KMS-11 (cell line): ENCODE results near the gene EPS8L1.

Experiments used
- H2AFZ ChIP-seq: fragments of 200-600 bp; sonication (generic); 2 replicates; pipeline ENCODE4 v1.6.1; 2016; ENCODE audit warnings: antibody characterized with exemption, mixed run types, low read depth
- H3K27ac ChIP-seq: fragments of 200-600 bp; sonication (generic); 2 replicates; pipeline ENCODE4 v1.6.1; 2016; ENCODE audit warnings: mild to moderate bottlenecking, mixed run types
- H3K27me3 ChIP-seq: fragments of 200-600 bp; sonication (generic); 2 replicates; pipeline ENCODE4 v1.6.1; 2017; ENCODE audit warnings: mild to moderate bottlenecking, low read depth, mixed run types, moderate library complexity; ENCODE audit not compliant: insufficient read depth
- H3K36me3 ChIP-seq: fragments of 200-600 bp; sonication (generic); 2 replicates; pipeline ENCODE4 v1.6.1; 2017; ENCODE audit warnings: mild to moderate bottlenecking, mixed run types; ENCODE audit not compliant: insufficient read depth
- H3K4me1 ChIP-seq: fragments of 200-600 bp; sonication (generic); 2 replicates; pipeline ENCODE4 v1.6.1; 2016; ENCODE audit warnings: mild to moderate bottlenecking, low read depth, mixed run types; ENCODE audit not compliant: poor library complexity, severe bottlenecking
- H3K4me2 ChIP-seq: fragments of 200-600 bp; sonication (generic); 2 replicates; pipeline ENCODE4 v1.7.0; 2016; ENCODE audit warnings: mild to moderate bottlenecking, mixed run types
- H3K4me3 ChIP-seq: fragments of 200-600 bp; sonication (generic); IDR thresholded peaks from 2 replicates; pipeline ENCODE4 v1.6.1; 2017; ENCODE audit warnings: low read depth, low read length, mixed read lengths; ENCODE audit not compliant: insufficient read depth
- H3K79me2 ChIP-seq: fragments of 200-600 bp; sonication (generic); 2 replicates; pipeline ENCODE4 v1.6.1; 2016; ENCODE audit warnings: low read depth, mixed run types; ENCODE audit not compliant: insufficient read depth
- H3K9ac ChIP-seq: fragments of 200-600 bp; sonication (generic); 2 replicates; pipeline ENCODE4 v1.6.1; 2016; ENCODE audit warnings: mild to moderate bottlenecking, mixed run types
- H4K20me1 ChIP-seq: fragments of 200-600 bp; sonication (generic); 2 replicates; pipeline ENCODE4 v1.6.1; 2016; ENCODE audit warnings: mild to moderate bottlenecking, mixed run types; ENCODE audit not compliant: insufficient read depth
- CTCF ChIP-seq: fragments of 200-600 bp; sonication (generic); conservative IDR thresholded peaks from 2 replicates; pipeline ENCODE4 v1.6.1; 2017; ENCODE audit warnings: low read depth, mild to moderate bottlenecking, antibody characterized with exemption, low read length, moderate library complexity, mixed read lengths

The EPS8L1 gene

GRCh38 chr19:55119053-55119452 lies 43.4 kb downstream of the EPS8L1 start:
- Histone ChIP-seq H2AFZ (no peak overlapping the region), H3K4me3 (no peak overlapping the region), H3K27ac (no peak overlapping the region), H3K4me1 (peaks cover 10% of the 10 kb centered on the region), H3K4me2 (no peak overlapping the region), H3K27me3 (peaks cover 39% of the 10 kb centered on the region), H3K9ac (no peak overlapping the region), H3K79me2 (peaks cover 30% of the 10 kb centered on the region), H4K20me1 (no peaks in the 10 kb centered on the region), H3K36me3 (no peaks in the 10 kb centered on the region)
- no peak for TF ChIP-seq CTCF

GRCh38 chr19:55131421-55131820 lies 55.8 kb downstream of the EPS8L1 start:
- no peaks in the 10 kb centered on the region for H3K4me1 ChIP-seq
- H3K27me3 ChIP-seq: peaks cover 93% of the 10 kb centered on the region
- no peaks in the 10 kb centered on the region for H3K79me2 ChIP-seq
- H2AFZ ChIP-seq: no peak overlapping the region
- no peak overlapping the region for H3K9ac ChIP-seq
- no peak overlapping the region for H3K4me3 ChIP-seq
- no peak overlapping the region for H3K4me2 ChIP-seq
- H3K27ac ChIP-seq: no peak overlapping the region
- no peaks in the 10 kb centered on the region for H4K20me1 ChIP-seq
- no peak for TF ChIP-seq CTCF
- no peaks in the 10 kb centered on the region for H3K36me3 ChIP-seq

- Histone ChIP-seq H3K4me1 (no peaks in the 10 kb centered on the region), H3K4me2 (no peak overlapping the region), H4K20me1 (no peaks in the 10 kb centered on the region), H3K9ac (no peak overlapping the region), H3K4me3 (no peak overlapping the region), H3K27ac (no peak overlapping the region), H3K36me3 (no peaks in the 10 kb centered on the region), H3K27me3 (peaks cover 90% of the 10 kb centered on the region), H2AFZ (no peak overlapping the region), H3K79me2 (no peaks in the 10 kb centered on the region)
- no peak for TF ChIP-seq CTCF
Observed at GRCh38 chr19:55132453-55133129, 56.9 kb downstream of the EPS8L1 start.

- TF ChIP-seq CTCF: no peak
- no peaks in the 10 kb centered on the region for H3K36me3 ChIP-seq
- no peak overlapping the region for H3K9ac ChIP-seq
- peaks cover 88% of the 10 kb centered on the region for H3K27me3 ChIP-seq
- no peaks in the 10 kb centered on the region for H4K20me1 ChIP-seq
- no peak overlapping the region for H3K4me2 ChIP-seq
- H2AFZ ChIP-seq: no peak overlapping the region
- no peaks in the 10 kb centered on the region for H3K79me2 ChIP-seq
- H3K27ac ChIP-seq: no peak overlapping the region
- no peak overlapping the region for H3K4me3 ChIP-seq
- no peaks in the 10 kb centered on the region for H3K4me1 ChIP-seq
Observed at GRCh38 chr19:55133639-55134444, 58.2 kb downstream of the EPS8L1 start.
